Transverse colon (tissue), 4 donors: Measurements from ENCODE around the gene SH3RF3.

ENCODE experiments used
- EP300 ChIP-seq: sonication (generic); formaldehyde crosslinking; IDR thresholded peaks from one replicate; pipeline ENCODE4 v1.6.1; 2017; ENCODE audit warnings: antibody characterized with exemption, low read depth
- POLR2A ChIP-seq: fragments of 450-650 bp; IDR thresholded peaks from one replicate; pipeline ENCODE4 v1.6.1; 2016; ENCODE audit warnings: antibody characterized with exemption, mild to moderate bottlenecking, moderate library complexity
- POLR2AphosphoS5 ChIP-seq, 3 donors: sonication (generic); formaldehyde crosslinking; IDR thresholded peaks; one replicate each; pipeline ENCODE4 v1.6.1; 2016; ENCODE audit warnings: antibody characterized with exemption in 3 of 3
- TF ChIP-seq, protein P1 (sequence below), 5 experiments: fragments of 200-600 bp in 3 of 5; fragments of 450-650 bp in 2 of 5; sonication (generic) in 3 of 5; IDR thresholded peaks; 1 replicate in 2 of 5; 2 replicates in 3 of 5; pipeline ENCODE4 v1.5.1; 2016 to 2017; ENCODE audit warnings: antibody characterized with exemption in 5 of 5, inconsistent platforms in 3 of 5, mild to moderate bottlenecking in 2 of 5, moderate library complexity in 1 of 5

DNA sequence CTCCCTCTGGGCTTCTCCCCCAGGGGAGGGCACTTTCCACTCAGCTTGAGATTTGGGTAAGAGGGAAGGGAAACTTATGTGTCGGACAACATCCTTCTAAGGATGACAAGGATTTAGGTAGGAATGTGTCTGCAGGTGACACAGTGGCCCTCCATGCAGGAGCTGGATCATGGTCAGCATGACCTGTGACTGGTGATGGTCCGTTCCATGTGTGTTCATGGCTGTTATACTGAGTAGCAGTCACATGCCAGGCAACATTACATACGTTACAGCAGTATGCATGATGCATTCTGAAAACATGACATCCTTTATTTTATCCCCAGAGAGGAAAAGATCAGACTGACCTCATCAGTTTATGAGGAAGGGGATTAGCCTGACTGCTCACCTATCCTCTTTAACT, 292.6 kb downstream of the SH3RF3 start:
- TF ChIP-seq, protein P1, sequence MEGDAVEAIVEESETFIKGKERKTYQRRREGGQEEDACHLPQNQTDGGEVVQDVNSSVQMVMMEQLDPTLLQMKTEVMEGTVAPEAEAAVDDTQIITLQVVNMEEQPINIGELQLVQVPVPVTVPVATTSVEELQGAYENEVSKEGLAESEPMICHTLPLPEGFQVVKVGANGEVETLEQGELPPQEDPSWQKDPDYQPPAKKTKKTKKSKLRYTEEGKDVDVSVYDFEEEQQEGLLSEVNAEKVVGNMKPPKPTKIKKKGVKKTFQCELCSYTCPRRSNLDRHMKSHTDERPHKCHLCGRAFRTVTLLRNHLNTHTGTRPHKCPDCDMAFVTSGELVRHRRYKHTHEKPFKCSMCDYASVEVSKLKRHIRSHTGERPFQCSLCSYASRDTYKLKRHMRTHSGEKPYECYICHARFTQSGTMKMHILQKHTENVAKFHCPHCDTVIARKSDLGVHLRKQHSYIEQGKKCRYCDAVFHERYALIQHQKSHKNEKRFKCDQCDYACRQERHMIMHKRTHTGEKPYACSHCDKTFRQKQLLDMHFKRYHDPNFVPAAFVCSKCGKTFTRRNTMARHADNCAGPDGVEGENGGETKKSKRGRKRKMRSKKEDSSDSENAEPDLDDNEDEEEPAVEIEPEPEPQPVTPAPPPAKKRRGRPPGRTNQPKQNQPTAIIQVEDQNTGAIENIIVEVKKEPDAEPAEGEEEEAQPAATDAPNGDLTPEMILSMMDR (IDR thresholded peaks at IDR 0.05) = no peak
- TF ChIP-seq POLR2A = no peak
- TF ChIP-seq POLR2AphosphoS5 (IDR thresholded peaks at IDR 0.05) = no peak
- no peak for TF ChIP-seq EP300
